ENCODE results near the gene HMCN2.

Gene HMCN2

GRCh38 chr9:130417602-130418001, 152.0 kb downstream of the HMCN2 start:
- no peak overlapping the region for H3K4me3 ChIP-seq (ENCODE audit: low read depth, low read length)
- TF ChIP-seq CTCF (IDR thresholded peaks at IDR 0.05; ENCODE audit: low read depth, low read length, missing control alignments): peak; percentile 41
- no peak for DNase-seq (ENCODE audit: low read depth)

- no peak for DNase-seq (ENCODE audit: low read depth)
- TF ChIP-seq CTCF (IDR thresholded peaks at IDR 0.05; ENCODE audit: low read depth, low read length, missing control alignments): no peak
- no peak overlapping the region for H3K4me3 ChIP-seq (ENCODE audit: low read depth, low read length)
Observed at GRCh38 chr9:130418776-130419175, 153.2 kb downstream of the HMCN2 start.

DNA sequence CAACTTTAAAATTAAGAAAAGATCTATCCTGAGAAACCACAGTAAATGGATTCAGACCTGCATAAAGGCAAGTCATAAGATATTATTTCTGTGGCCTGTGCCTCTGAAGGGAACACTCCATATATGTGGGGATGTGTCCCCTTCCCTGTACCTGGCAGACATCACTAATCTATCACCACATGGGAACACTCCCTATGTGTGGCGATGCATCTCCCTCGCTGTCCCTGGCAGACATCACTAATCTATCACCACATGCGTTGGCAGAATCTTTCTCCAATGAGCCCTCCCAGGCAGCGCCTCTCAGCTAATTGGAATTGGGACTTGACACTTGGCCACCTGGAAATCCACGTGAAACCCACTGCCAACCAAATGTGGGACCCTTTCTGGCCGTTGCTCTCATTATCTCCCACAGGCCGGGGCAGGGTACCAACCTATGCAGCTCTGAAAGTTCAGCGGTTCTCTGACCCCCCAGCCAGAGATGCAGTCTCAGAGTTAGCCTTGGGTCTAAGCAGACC, 154.0 kb downstream of the HMCN2 start:
- TF ChIP-seq CTCF (IDR thresholded peaks at IDR 0.05; ENCODE audit: low read depth, low read length, missing control alignments): no peak
- no peak overlapping the region for H3K4me3 ChIP-seq (ENCODE audit: low read depth, low read length)
- no peak for DNase-seq (ENCODE audit: low read depth)

GRCh38 chr9:130421154-130421801, 155.7 kb downstream of the HMCN2 start:
- TF ChIP-seq CTCF (IDR thresholded peaks at IDR 0.05; ENCODE audit: low read depth, low read length, missing control alignments): no peak
- H3K4me3 ChIP-seq (ENCODE audit: low read depth, low read length): no peak overlapping the region
- DNase-seq (ENCODE audit: low read depth): no peak

- DNase-seq (ENCODE audit: low read depth): no peak
- no peak for TF ChIP-seq CTCF (IDR thresholded peaks at IDR 0.05; ENCODE audit: low read depth, low read length, missing control alignments)
- H3K4me3 ChIP-seq (ENCODE audit: low read depth, low read length): no peak overlapping the region
Observed at GRCh38 chr9:130421802-130422276, 156.3 kb downstream of the HMCN2 start.

DNA sequence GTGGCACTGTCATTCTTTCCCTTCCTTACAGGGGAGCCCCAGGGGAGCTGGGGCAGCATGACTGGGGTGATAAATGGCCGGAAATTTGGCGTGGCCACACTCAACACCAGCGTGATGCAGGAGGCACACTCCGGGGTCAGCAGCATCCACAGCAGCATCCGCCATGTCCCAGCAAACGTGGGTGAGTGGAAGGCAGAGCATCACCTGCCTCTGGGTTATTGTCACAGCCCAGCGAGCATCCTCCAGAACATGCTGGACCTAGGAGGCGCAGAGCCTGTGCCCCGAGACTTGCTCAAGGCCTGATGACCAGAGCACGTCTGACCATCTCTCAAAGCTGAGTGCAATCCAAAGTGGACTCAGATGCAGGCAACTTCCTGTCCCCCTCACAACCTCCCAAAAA, 157.0 kb downstream of the HMCN2 start:
- DNase-seq (ENCODE audit: low read depth): no peak
- H3K4me3 ChIP-seq (ENCODE audit: low read depth, low read length): no peak overlapping the region
- TF ChIP-seq CTCF (IDR thresholded peaks at IDR 0.05; ENCODE audit: low read depth, low read length, missing control alignments): no peak

DNA sequence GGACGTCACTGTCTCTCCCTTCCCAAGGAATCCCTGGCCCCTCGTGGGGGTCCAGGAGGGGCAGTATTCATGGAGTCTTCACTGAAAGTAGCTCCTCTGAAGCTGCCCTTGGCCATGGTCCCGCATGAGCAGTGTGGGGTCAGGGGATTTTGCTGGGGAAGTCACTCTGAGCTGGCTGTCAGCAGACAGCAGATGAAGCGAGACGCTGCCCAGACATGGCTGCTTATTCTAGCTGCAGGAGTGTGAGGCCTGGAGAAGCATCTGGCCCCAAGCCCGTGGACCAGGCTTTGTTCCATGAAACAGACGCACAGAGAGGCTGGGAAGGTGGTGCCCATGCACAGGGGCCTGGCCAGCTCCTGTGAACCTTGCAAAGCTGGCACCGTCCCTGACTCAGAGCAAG, 157.7 kb downstream of the HMCN2 start:
- TF ChIP-seq CTCF (IDR thresholded peaks at IDR 0.05; ENCODE audit: low read depth, low read length, missing control alignments): no peak
- DNase-seq (ENCODE audit: low read depth): no peak
- no peak overlapping the region for H3K4me3 ChIP-seq (ENCODE audit: low read depth, low read length)
